PC-9 (cell line): Measurements from ENCODE around the gene SASH1. TPM values are rescaled to one million over a fixed set of nuclear protein-coding genes. Genes with fewer than 3 reads are reported as not detected.
A peak's percentile ranks its signal among the peaks of the same experiment; 100 is the strongest.

Experiments
- BruUV-seq: library from RNA; stranded (reverse); fragments of 400-500 nt; replicated peaks from 2 replicates; lab custom pipeline; 2021; lab: Mats Ljungman, UMichigan
- CTCF ChIA-PET: fragments of 300-600 bp; sonication (Branson Sonifier 250); formaldehyde crosslinking; loops from one replicate; lab custom pipeline; 2022; ENCODE audit warnings: antibody characterized with exemption; lab: Charles Lee
- POLR2A ChIA-PET: fragments of 300-600 bp; sonication (Branson Sonifier 250); formaldehyde crosslinking; loops from one replicate; lab custom pipeline; 2022; ENCODE audit warnings: antibody characterized with exemption; ENCODE audit not compliant: unreplicated experiment; lab: Charles Lee
- DNase-seq, 2 experiments: peaks; one replicate each; pipeline versions ENCODE4 v3.0.0 to v3.0.0-alpha.2; 2015 to 2022; ENCODE audit warnings: mixed read lengths in 1 of 2
- H2AFZ ChIP-seq: fragments of 200-600 bp; sonication (generic); 2 replicates; pipeline ENCODE4 v1.8.1; 2017; ENCODE audit warnings: antibody characterized with exemption
- H3F3A ChIP-seq: fragments of 200-600 bp; sonication (generic); 2 replicates; pipeline ENCODE4 v1.8.1; 2017; ENCODE audit warnings: antibody characterized with exemption, mild to moderate bottlenecking, low read depth; ENCODE audit not compliant: insufficient read depth
- H3K27ac ChIP-seq: fragments of 200-600 bp; sonication (generic); 2 replicates; pipeline ENCODE4 v1.6.1; 2016; ENCODE audit warnings: mixed run types
- H3K27me3 ChIP-seq: fragments of 200-600 bp; sonication (generic); 2 replicates; pipeline ENCODE4 v1.6.1; 2016; ENCODE audit warnings: low read depth, mixed run types; ENCODE audit not compliant: insufficient read depth
- H3K36me3 ChIP-seq: fragments of 200-600 bp; sonication (generic); 2 replicates; pipeline ENCODE4 v1.6.1; 2016; ENCODE audit warnings: low read depth, mixed run types
- H3K4me1 ChIP-seq: fragments of 200-600 bp; sonication (generic); replicated peaks from 2 replicates; pipeline ENCODE4 v1.6.1; 2016; ENCODE audit warnings: mixed run types; ENCODE audit not compliant: insufficient read depth
- H3K4me2 ChIP-seq: fragments of 200-600 bp; sonication (generic); 2 replicates; pipeline ENCODE4 v1.6.1; 2017; ENCODE audit warnings: mixed run types
- H3K4me3 ChIP-seq: fragments of 200-600 bp; sonication (generic); 2 replicates; pipeline ENCODE4 v1.6.1; 2016; ENCODE audit warnings: mixed run types
- H3K79me2 ChIP-seq: fragments of 200-600 bp; sonication (generic); 2 replicates; pipeline ENCODE4 v1.6.1; 2017; ENCODE audit warnings: low read depth, mixed run types
- H3K9me2 ChIP-seq: fragments of 200-600 bp; sonication (generic); 2 replicates; pipeline ENCODE4 v1.8.1; 2017; ENCODE audit warnings: mild to moderate bottlenecking; ENCODE audit not compliant: insufficient read depth
- H3K9me3 ChIP-seq: fragments of 200-600 bp; sonication (generic); 2 replicates; pipeline ENCODE4 v1.8.1; 2016; ENCODE audit warnings: low read depth; ENCODE audit not compliant: insufficient read depth
- H4K20me1 ChIP-seq: fragments of 200-600 bp; sonication (generic); 2 replicates; pipeline ENCODE4 v1.8.1; 2017; ENCODE audit not compliant: insufficient read depth
- CTCF ChIP-seq: fragments of 200-600 bp; sonication (generic); conservative IDR thresholded peaks from 2 replicates; pipeline ENCODE4 v1.6.1; 2017; ENCODE audit warnings: mixed run types, antibody characterized with exemption, mild to moderate bottlenecking, moderate library complexity
- EZH2 ChIP-seq: fragments of 200-600 bp; sonication (generic); IDR thresholded peaks from 2 replicates; pipeline ENCODE4 v1.8.0; 2017; ENCODE audit warnings: antibody characterized with exemption, low read depth
- intact Hi-C: fragments of 100-400 bp; cut with micrococcal nuclease; formaldehyde crosslinking; loops from one replicate; pipeline ENCODE4 v1.10.0; 2022; ENCODE audit not compliant: unreplicated experiment
- total RNA-seq: library from RNA; stranded (reverse); gene quantifications from 2 replicates; pipeline ENCODE4 v1.2.3, GENCODE V29; 2021

The SASH1 gene
- total RNA-seq, 1 experiment from 2014 or later, result 32.9 TPM

GRCh38 chr6:148445620-148446019 is 103.0 kb downstream of the SASH1 start:
- Histone ChIP-seq H4K20me1 (no peaks in the 10 kb centered on the region), H3K4me2 (peak overlapping the region; percentile 65), H3K9me3 (no peaks in the 10 kb centered on the region), H2AFZ (no peak overlapping the region), H3K4me1 (peaks cover 71% of the 10 kb centered on the region), H3K79me2 (no peaks in the 10 kb centered on the region; the same call in 1 of the 2 replicates), H3F3A (peaks cover 44% of the 10 kb centered on the region), H3K27me3 (no peaks in the 10 kb centered on the region), H3K4me3 (peak overlapping the region; percentile 28; the same call in 1 of the 2 replicates), H3K9me2 (no peaks in the 10 kb centered on the region), H3K27ac (peak overlapping the region; percentile 79), H3K36me3 (no peaks in the 10 kb centered on the region)
- DNase-seq, result peak; percentile 37 to 83
- CTCF ChIA-PET, result interaction anchor here (0.7 kb wide), 2 partner anchors 138 to 1101 kb away, joined by 4 to 10 read pairs; no protein-coding TSS in a partner anchor
- TF ChIP-seq EZH2 (no peak), CTCF (no peak)
- intact Hi-C loops, result loop anchor here (1.0 to 2.0 kb wide), 5 partner anchors 39 to 252 kb away; partner anchors contain the start of gene SASH1
- BruUV-seq, result no TSS peak
- POLR2A ChIA-PET, result no interaction called here

GRCh38 chr6:148446681-148447080 is 104.0 kb downstream of the SASH1 start:
- ChIA-PET CTCF (interaction anchor here (0.7 kb wide), 1 partner anchor 1100 kb away, joined by 10 read pairs; no protein-coding TSS in a partner anchor), POLR2A (interaction anchor here (0.6 kb wide), 1 partner anchor 20 kb away, joined by 3 read pairs; no protein-coding TSS in a partner anchor)
- Histone ChIP-seq H3K4me3 (no peak overlapping the region), H3K27ac (peak overlapping the region; percentile 79; the same call in 1 of the 2 replicates), H3K27me3 (no peaks in the 10 kb centered on the region), H3K9me2 (no peaks in the 10 kb centered on the region), H4K20me1 (no peaks in the 10 kb centered on the region), H3K9me3 (no peaks in the 10 kb centered on the region), H3K4me2 (0 out of 2 replicates have a peak overlapping the region, but pooled peaks have one; percentile 65), H3K36me3 (no peaks in the 10 kb centered on the region), H3K79me2 (no peaks in the 10 kb centered on the region; the same call in 1 of the 2 replicates), H3F3A (peaks cover 33% of the 10 kb centered on the region), H2AFZ (no peak overlapping the region), H3K4me1 (peaks cover 60% of the 10 kb centered on the region)
- no TSS peak for BruUV-seq
- no peak for DNase-seq
- intact Hi-C loops, result no loop called here
- TF ChIP-seq EZH2, result no peak
- TF ChIP-seq CTCF, result no peak

DNA sequence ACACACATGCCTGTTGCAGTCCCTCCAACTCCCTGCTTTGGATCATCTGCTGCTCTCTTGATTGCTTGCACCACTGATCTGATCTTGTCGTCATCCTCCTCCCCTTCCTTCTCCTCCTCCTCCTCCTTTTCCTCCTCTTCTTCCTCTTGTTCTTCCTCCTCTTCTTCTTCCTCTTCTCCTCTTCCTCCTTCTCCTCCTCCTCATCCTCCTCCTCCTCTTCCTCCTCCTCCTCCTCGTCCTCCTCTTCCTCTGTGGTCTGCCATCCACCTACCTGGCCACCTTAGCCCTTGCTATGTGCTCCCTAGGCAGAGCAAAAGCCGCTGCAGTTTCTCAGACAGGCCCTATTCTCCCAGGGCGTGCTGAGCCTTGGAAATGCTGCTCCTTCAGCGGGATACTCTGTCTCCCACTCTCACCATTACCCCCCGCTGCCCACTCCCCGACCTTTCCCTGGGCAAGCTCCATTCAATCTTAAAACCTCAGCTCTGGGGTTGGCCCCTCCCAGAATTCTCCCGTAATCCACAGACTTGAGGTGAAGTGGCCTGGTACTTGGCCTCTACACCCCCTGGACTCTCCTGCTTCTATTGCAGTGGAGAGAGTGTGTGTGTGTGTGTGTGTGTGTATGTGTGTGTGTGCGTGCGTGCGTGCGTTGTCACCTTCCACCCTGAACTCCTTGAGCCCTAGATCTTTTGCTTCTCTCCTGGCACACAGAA is 105.0 kb downstream of the SASH1 start:
- intact Hi-C loops, result no loop called here
- Histone ChIP-seq H3K9me3 (no peaks in the 10 kb centered on the region), H4K20me1 (no peaks in the 10 kb centered on the region), H3K4me1 (peaks cover 50% of the 10 kb centered on the region), H2AFZ (no peak overlapping the region), H3K79me2 (no peaks in the 10 kb centered on the region; the same call in 1 of the 2 replicates), H3F3A (peaks cover 25% of the 10 kb centered on the region; the same call in 1 of the 2 replicates), H3K27ac (no peak overlapping the region), H3K4me3 (no peak overlapping the region), H3K4me2 (no peak overlapping the region), H3K9me2 (no peaks in the 10 kb centered on the region), H3K27me3 (no peaks in the 10 kb centered on the region), H3K36me3 (no peaks in the 10 kb centered on the region)
- no TSS peak for BruUV-seq
- TF ChIP-seq CTCF (no peak), EZH2 (no peak)
- ChIA-PET POLR2A (interaction anchor here (0.6 kb wide), 1 partner anchor 21 kb away, joined by 3 read pairs; no protein-coding TSS in a partner anchor), CTCF (no interaction called here)
- DNase-seq, result no peak
